ENCODE results near the gene FGG.
"Not testable (repeated sequence)": the region's sequence is repeated elsewhere in the genome, so short reads cannot be mapped to it uniquely, and the experiment has no call there.

The FGG gene

GRCh38 chr4:154610582-154610981 is 1.9 kb downstream of the FGG start:
- DNase-seq, result no peak

DNA sequence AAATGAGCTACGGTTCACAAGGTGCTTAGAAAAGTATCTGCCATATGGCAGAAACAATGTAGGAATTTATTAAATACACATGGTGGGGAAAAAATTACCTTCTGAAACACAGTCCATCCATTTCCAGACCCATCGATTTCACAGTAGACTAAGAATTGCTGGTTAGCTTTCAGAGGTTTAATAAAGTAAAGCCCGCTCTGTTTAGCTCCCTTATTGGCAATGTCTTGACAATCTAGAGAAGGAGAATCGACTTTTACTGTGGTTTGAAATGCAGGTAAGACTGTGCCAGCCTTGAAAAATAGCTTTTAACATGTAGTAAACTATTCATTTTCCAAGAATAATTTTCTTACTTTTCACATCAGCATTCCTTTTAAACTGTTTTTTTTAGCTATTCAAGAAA is 2.9 kb downstream of the FGG start:
- no peak for DNase-seq

DNA sequence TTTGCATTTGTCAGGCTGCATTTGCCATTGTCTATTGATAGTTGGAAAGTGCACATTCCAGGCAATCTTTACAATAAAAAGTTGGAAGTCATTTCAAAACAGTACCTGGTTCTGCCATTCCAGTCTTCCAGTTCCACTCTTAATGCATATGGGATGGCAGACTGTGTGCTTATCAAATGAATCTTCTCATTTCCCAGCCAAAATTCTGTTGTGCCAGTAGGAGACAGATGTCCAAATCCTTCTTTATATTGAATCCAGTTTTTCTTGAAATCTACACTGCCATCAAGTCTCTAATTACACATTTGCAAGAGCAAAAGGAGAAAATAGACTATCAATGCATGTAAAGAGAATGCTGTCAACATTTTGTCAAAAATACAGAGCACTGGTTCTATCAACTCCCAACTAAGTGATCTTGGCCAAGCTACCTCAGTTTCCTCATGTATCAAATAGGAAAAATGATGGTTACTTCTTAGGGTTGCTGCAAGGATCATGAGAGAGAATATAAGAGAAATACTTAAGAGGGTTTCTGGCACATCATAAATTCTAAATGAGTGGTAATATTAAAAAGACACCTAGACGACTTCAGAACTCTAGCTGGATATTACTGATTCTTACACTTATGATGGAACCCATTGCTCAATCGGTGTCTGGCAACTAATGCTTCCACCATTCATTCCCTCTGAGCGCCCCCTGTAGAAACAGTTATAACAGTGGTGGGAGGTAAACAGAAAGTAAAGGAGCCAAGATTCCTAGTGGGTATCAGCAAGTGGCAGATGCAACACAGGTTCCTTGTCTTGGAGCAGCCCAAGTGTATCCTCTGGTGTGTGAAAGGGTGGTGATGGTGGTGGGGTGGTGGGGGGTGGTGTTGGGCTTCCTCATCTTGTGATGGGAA is 3.8 kb downstream of the FGG start:
- no peak for DNase-seq

DNA sequence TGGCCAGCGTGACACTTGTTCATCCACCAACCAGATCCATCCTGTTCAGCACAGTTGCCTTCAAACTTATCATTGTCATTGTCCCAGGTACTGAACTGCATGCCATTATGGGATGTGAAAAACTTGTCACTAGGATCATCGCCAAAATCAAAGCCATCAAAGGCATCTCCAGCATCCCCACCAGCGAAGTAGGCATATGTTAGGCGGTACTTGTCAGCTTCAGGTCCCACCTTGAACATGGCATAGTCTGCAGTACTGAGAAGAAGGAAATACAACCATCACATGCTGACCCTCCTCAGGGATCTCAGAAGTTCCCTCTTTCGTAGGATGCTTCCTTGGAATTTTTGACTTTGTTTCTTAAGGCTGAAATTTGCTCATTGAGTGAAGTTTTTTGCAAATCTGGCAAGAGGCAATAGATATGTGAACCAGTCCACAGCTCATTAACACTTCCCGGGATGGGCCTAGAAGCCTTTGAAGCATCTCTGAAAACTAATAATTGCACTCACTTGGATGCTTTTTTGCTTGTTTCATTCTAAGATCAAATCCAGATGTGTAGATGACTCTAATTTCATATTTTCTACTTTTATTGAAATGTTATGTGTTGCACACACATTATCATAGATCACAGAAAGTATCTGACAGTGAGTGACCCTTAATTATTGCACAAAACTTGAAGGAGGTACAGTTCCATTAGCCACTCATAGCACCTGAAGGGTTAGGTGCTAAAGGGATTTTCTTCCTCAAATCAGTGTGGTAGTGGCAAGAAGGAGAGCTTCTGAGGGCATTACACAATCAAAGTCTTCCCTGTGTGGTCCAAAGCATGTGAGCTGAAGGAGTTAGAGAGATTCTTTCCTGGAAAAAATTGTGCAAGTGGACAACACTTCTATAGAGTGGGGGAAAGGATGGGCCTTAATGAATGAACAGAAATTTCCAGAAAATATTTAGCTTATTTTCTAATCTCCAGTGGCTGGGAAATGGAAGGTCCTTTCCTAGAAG is 5.4 kb downstream of the FGG start:
- DNase-seq, result no peak

- no peak for DNase-seq
These were observed 7.7 kb downstream of the FGG start for GRCh38 chr4:154604696-154605200.

- no peak for DNase-seq
These were observed 9.2 kb downstream of the FGG start for GRCh38 chr4:154603033-154603943.

DNA sequence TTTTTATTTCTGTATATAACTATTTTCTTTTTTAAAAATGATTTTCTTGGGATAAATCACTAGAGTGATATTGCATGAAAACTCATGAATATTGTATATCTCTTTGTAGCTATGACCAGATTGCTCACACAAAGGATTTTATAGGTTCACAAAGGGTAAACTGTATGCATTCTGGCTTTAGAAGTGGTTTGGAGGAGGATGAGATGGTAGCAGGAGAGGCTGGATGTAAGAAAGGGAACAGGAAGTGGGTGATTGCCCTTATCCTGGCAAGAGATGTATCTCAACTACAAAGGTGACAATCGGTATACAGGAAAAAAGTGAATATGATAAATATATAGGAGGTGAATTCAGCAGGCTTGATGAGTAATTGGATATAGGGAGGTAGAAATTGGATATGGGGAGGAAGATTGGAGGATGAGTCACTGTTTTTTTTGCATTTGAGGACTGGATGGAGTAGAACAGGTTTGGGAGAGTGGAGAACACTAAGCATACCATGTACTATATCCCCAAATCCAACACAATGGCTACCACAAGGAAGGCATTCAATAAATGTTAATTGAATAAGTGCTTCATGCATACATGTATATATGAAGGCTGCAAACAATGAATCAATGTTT is 9.9 kb downstream of the FGG start:
- DNase-seq, result no peak

DNA sequence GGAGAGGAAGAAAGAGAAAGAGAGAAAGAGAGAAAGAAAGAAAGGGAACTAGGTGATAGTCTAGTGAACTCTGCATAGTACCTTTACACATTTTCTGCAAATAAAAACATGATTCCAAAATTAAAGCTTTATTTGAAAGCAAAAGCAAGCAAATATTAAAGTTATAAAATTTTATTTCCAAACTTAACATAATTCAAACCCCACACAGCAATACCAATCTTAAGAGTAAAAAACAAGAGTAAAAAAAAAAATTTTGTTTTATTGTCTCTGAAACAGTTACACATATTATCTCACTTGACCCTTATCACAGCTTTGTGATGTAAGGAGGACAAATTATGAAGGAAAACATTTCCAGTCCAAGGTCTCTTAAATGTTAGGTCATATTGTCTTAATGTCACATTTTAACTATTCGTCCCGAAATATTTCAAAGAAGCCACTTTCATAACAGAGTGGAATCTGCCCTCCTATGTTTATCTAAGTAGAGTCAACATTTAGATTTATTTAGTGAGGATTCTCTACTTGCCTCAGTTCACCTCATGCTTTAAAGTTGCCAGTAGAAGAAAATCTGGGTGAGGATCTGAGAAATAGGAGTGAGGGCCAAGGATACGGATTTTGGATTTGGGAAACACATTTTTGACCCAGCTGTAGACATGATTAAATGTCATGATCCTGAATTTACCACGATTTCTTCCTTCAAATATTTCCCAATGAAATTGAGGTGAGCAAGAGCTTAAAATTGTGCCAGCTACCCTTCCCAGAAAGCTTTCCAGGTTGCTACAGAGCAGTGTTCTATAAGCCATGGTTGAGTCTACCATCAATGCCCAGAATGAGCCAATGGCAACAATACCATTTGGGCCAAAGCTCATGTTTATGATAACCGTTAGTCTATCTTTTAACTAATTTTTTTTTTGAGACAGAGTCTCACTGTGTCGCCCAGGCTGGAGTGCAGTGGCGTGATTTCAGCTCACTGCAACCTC is 14.4 kb downstream of the FGG start:
- no peak for DNase-seq

DNA sequence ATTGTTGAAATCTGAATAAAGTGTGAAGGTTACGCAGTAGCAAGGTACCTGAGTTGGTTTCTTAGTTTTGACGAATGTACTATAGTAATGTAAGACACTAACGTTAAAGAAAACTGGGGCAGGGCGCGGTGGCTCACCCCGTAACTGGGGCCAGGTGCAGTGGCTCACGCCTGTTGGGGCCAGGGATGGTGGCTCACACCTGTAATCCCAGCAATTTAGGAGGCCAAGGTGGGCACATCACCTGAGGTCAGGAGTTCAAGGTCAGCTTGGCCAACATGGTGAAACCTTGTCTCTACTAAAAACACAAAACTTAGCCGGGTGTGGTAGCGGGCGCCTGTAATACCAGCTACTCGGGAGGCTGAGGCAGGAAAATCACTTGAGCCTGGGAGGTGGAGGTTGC is 15.2 kb downstream of the FGG start:
- not testable (repeated sequence) for DNase-seq

- no peak for DNase-seq
These were observed 16.6 kb downstream of the FGG start for GRCh38 chr4:154595807-154596206.

DNA sequence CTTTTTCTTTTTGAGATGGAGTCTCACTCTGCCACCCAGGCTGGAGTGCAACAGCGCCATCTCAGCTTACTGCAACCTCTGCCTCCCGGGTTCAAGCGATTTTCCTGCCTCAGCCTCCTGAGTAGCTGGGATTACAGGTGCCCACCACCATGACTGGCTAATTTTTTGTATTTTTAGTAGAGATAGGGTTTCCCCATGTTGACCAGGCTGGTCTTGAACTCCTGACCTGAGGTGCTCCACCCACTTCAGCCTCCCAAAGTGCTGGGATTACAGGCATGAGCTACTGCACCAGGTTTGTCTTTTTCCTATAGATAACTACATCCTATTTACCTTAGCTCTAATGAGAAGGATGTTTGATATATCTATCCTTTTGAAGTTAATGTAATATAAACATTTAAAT is 18.1 kb downstream of the FGG start:
- not testable (repeated sequence) for DNase-seq

- DNase-seq, result no peak
These were observed 18.6 kb downstream of the FGG start for GRCh38 chr4:154593868-154594267.

DNA sequence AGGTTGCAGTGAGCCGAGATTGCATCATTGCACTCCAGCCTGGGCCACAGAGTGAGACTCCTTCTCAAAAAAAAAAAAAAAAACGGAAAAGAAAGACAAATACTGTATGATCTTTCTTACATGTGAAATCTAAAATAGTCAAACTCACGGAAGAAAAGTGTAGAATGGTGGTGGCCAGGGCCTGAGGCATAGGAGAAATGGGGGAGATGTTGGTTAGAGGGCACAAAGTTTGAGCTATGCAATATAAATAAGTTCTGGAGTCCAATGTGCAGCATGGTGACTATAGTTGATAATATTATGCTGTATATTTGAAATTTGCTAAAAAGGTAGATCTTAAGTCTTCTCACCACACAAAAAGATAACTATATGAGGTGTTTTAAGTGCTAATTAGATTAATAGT is 20.6 kb downstream of the FGG start:
- no peak for DNase-seq

- DNase-seq, result no peak
These were observed 22.0 kb downstream of the FGG start, which contains the start of gene FGA for GRCh38 chr4:154590329-154591006. TSS of gene FGA (minus strand) at chr4:154590742. CDS start at chr4:154590687, 55 bp downstream.

GRCh38 chr4:154589296-154590197 is 22.9 kb downstream of the FGG start:
- no peak for DNase-seq

- no peak for DNase-seq
These were observed 24.3 kb downstream of the FGG start for GRCh38 chr4:154588198-154588597.

- no peak for DNase-seq
These were observed 26.0 kb downstream of the FGG start for GRCh38 chr4:154586296-154587033.

Measured in fibroblast of skin of back (primary cell).